HEK293 (cell line): ENCODE measurements around the gene CRIP1.

Source experiments
- IKZF3 ChIP-seq: fragments of 450-650 bp; IDR thresholded peaks from 2 replicates; pipeline ENCODE4 v1.5.0; 2018; ENCODE audit warnings: missing biosample characterization, mild to moderate bottlenecking, missing genetic modification characterization, moderate library complexity
- KLF9 ChIP-seq: fragments of 450-650 bp; formaldehyde crosslinking; IDR thresholded peaks from 2 replicates; pipeline ENCODE4 v1.5.1; 2016; ENCODE audit warnings: missing biosample characterization, missing genetic modification characterization, low read depth
- OSR2 ChIP-seq: fragments of 450-650 bp; formaldehyde crosslinking; IDR thresholded peaks from 2 replicates; pipeline ENCODE4 v1.5.1; 2016; ENCODE audit warnings: missing biosample characterization, missing genetic modification characterization
- PRDM10 ChIP-seq: fragments of 450-650 bp; formaldehyde crosslinking; IDR thresholded peaks from 2 replicates; pipeline ENCODE4 v1.5.1; 2016; ENCODE audit warnings: missing biosample characterization, missing genetic modification characterization
- SP3 ChIP-seq: fragments of 450-650 bp; formaldehyde crosslinking; IDR thresholded peaks from 2 replicates; pipeline ENCODE4 v1.5.1; 2016; ENCODE audit warnings: missing biosample characterization, missing genetic modification characterization
- ZBTB8A ChIP-seq: fragments of 450-650 bp; formaldehyde crosslinking; IDR thresholded peaks from 2 replicates; pipeline ENCODE4 v1.5.1; 2016; ENCODE audit warnings: missing biosample characterization, missing genetic modification characterization
- ZNF121 ChIP-seq: fragments of 450-650 bp; formaldehyde crosslinking; IDR thresholded peaks from 2 replicates; pipeline ENCODE4 v1.5.1; 2016; ENCODE audit warnings: missing biosample characterization, missing genetic modification characterization
- ZNF248 ChIP-seq: fragments of 450-650 bp; formaldehyde crosslinking; IDR thresholded peaks from 2 replicates; pipeline ENCODE4 v1.5.1; 2017; ENCODE audit warnings: missing biosample characterization, missing genetic modification characterization
- ZNF518A ChIP-seq: fragments of 450-650 bp; formaldehyde crosslinking; conservative IDR thresholded peaks from 2 replicates; pipeline ENCODE4 v1.5.1; 2016; ENCODE audit warnings: low read depth, missing biosample characterization, missing genetic modification characterization
- ZNF560 ChIP-seq: fragments of 450-650 bp; formaldehyde crosslinking; IDR thresholded peaks from 2 replicates; pipeline ENCODE4 v1.5.1; 2017; ENCODE audit warnings: missing biosample characterization, missing genetic modification characterization, borderline replicate concordance
- ZNF777 ChIP-seq: fragments of 450-650 bp; formaldehyde crosslinking; IDR thresholded peaks from 2 replicates; pipeline ENCODE4 v1.5.1; 2017; ENCODE audit warnings: missing biosample characterization, missing genetic modification characterization, borderline replicate concordance
- TF ChIP-seq, protein P1 (sequence below): fragments of 450-650 bp; formaldehyde crosslinking; IDR thresholded peaks from 2 replicates; pipeline ENCODE4 v1.5.1; 2016; ENCODE audit warnings: missing biosample characterization, missing genetic modification characterization
- TF ChIP-seq, protein P2 (sequence below): fragments of 450-650 bp; formaldehyde crosslinking; IDR thresholded peaks from 2 replicates; pipeline ENCODE4 v1.5.1; 2017; ENCODE audit warnings: missing biosample characterization, missing genetic modification characterization
- TF ChIP-seq, protein P3 (sequence below): fragments of 450-650 bp; formaldehyde crosslinking; IDR thresholded peaks from 2 replicates; pipeline ENCODE4 v1.5.1; 2016; ENCODE audit warnings: missing biosample characterization, missing genetic modification characterization
- TF ChIP-seq, protein P4 (sequence below): fragments of 450-650 bp; IDR thresholded peaks from 2 replicates; pipeline ENCODE4 v1.5.1; 2018; ENCODE audit warnings: missing biosample characterization, missing genetic modification characterization
- TF ChIP-seq, protein P5 (sequence below): fragments of 450-650 bp; formaldehyde crosslinking; IDR thresholded peaks from 2 replicates; pipeline ENCODE4 v1.5.1; 2016; ENCODE audit warnings: missing biosample characterization, missing genetic modification characterization

The CRIP1 gene

DNA sequence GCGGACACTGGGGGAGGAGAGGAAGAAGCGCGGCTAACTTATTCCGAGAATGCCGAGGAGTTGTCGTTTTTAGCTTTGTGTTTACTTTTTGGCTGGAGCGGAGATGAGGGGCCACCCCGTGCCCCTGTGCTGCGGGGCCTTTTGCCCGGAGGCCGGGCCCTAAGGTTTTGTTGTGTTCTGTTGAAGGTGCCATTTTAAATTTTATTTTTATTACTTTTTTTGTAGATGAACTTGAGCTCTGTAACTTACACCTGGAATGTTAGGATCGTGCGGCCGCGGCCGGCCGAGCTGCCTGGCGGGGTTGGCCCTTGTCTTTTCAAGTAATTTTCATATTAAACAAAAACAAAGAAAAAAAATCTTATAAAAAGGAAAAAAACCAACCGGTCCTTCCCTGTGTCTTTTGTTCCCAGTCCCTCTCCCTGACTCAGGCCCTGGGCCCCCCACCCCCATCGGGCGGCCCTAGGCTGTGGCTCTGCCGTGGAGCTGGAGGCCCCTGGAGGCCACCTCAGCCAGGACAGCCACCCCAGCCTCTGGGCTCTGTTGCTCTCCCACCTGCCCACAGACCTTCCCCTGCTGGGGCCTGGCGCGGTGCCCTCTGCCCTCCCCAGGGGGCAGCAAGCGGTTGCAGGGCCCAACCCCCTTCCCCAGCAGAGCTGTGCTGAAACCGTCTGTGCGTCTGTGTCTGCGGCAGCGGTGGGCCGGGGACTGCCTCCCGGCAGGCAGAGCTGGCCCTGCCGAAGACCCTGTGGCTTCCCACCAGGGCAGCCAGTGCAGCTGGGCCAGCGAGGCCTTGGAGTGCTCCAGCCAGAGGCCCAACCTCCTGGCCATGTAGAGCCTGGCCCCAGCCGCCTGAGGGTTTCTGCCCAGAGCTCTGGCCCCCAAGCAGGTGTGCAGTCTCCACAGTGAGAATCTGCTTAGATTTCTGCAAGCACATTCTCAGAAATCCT is 16.1 kb upstream of the CRIP1 start (continued):
- TF ChIP-seq ZNF518A (tag by site-specific recombination) (no peak), SP3 (no peak), ZNF248 (no peak), OSR2 (tag by site-specific recombination) (no peak), PRDM10 (tag by site-specific recombination) (no peak), IKZF3 (tag by site-specific recombination) (0 out of 2 replicates have a peak, but pooled peaks have one; percentile 8), ZNF121 (tag by site-specific recombination) (no peak), ZBTB8A (tag by site-specific recombination) (peak; percentile 35; the same call in 1 of the 2 replicates), ZNF560 (tag by site-specific recombination) (no peak), KLF9 (tag by site-specific recombination) (0 out of 2 replicates have a peak, but pooled peaks have one; percentile 11), ZNF777 (no peak)
- TF ChIP-seq, protein P1, sequence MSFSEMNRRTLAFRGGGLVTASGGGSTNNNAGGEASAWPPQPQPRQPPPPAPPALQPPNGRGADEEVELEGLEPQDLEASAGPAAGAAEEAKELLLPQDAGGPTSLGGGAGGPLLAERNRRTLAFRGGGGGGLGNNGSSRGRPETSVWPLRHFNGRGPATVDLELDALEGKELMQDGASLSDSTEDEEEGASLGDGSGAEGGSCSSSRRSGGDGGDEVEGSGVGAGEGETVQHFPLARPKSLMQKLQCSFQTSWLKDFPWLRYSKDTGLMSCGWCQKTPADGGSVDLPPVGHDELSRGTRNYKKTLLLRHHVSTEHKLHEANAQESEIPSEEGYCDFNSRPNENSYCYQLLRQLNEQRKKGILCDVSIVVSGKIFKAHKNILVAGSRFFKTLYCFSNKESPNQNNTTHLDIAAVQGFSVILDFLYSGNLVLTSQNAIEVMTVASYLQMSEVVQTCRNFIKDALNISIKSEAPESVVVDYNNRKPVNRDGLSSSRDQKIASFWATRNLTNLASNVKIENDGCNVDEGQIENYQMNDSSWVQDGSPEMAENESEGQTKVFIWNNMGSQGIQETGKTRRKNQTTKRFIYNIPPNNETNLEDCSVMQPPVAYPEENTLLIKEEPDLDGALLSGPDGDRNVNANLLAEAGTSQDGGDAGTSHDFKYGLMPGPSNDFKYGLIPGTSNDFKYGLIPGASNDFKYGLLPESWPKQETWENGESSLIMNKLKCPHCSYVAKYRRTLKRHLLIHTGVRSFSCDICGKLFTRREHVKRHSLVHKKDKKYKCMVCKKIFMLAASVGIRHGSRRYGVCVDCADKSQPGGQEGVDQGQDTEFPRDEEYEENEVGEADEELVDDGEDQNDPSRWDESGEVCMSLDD (tag by site-specific recombination), result peak; percentile 54; the same call in 1 of the 2 replicates
- TF ChIP-seq, protein P2, sequence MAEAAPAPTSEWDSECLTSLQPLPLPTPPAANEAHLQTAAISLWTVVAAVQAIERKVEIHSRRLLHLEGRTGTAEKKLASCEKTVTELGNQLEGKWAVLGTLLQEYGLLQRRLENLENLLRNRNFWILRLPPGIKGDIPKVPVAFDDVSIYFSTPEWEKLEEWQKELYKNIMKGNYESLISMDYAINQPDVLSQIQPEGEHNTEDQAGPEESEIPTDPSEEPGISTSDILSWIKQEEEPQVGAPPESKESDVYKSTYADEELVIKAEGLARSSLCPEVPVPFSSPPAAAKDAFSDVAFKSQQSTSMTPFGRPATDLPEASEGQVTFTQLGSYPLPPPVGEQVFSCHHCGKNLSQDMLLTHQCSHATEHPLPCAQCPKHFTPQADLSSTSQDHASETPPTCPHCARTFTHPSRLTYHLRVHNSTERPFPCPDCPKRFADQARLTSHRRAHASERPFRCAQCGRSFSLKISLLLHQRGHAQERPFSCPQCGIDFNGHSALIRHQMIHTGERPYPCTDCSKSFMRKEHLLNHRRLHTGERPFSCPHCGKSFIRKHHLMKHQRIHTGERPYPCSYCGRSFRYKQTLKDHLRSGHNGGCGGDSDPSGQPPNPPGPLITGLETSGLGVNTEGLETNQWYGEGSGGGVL (tag by site-specific recombination), result 0 out of 2 replicates have a peak, but pooled peaks have one; percentile 4
- TF ChIP-seq, protein P3, sequence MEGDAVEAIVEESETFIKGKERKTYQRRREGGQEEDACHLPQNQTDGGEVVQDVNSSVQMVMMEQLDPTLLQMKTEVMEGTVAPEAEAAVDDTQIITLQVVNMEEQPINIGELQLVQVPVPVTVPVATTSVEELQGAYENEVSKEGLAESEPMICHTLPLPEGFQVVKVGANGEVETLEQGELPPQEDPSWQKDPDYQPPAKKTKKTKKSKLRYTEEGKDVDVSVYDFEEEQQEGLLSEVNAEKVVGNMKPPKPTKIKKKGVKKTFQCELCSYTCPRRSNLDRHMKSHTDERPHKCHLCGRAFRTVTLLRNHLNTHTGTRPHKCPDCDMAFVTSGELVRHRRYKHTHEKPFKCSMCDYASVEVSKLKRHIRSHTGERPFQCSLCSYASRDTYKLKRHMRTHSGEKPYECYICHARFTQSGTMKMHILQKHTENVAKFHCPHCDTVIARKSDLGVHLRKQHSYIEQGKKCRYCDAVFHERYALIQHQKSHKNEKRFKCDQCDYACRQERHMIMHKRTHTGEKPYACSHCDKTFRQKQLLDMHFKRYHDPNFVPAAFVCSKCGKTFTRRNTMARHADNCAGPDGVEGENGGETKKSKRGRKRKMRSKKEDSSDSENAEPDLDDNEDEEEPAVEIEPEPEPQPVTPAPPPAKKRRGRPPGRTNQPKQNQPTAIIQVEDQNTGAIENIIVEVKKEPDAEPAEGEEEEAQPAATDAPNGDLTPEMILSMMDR, result peak; percentile 41; the same call in 1 of the 2 replicates
- TF ChIP-seq, protein P4, sequence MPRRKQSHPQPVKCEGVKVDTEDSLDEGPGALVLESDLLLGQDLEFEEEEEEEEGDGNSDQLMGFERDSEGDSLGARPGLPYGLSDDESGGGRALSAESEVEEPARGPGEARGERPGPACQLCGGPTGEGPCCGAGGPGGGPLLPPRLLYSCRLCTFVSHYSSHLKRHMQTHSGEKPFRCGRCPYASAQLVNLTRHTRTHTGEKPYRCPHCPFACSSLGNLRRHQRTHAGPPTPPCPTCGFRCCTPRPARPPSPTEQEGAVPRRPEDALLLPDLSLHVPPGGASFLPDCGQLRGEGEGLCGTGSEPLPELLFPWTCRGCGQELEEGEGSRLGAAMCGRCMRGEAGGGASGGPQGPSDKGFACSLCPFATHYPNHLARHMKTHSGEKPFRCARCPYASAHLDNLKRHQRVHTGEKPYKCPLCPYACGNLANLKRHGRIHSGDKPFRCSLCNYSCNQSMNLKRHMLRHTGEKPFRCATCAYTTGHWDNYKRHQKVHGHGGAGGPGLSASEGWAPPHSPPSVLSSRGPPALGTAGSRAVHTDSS (tag by site-specific recombination), result no peak
- TF ChIP-seq, protein P5, sequence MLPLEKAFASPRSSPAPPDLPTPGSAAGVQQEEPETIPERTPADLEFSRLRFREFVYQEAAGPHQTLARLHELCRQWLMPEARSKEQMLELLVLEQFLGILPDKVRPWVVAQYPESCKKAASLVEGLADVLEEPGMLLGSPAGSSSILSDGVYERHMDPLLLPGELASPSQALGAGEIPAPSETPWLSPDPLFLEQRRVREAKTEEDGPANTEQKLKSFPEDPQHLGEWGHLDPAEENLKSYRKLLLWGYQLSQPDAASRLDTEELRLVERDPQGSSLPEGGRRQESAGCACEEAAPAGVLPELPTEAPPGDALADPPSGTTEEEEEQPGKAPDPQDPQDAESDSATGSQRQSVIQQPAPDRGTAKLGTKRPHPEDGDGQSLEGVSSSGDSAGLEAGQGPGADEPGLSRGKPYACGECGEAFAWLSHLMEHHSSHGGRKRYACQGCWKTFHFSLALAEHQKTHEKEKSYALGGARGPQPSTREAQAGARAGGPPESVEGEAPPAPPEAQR (tag by site-specific recombination), result no peak
